IPS-NIHi7 (cell line): ENCODE results near the gene CRLF1.

Source experiments
- DNase-seq: peaks from one replicate; pipeline ENCODE4 v3.0.0; 2012; ENCODE audit warnings: mixed read lengths; ENCODE audit errors: extremely low spot score

CRLF1 gene

GRCh38 chr19:18636183-18636968 lies 29.8 kb upstream of the CRLF1 start:
- peak; percentile 97 for DNase-seq

GRCh38 chr19:18635831-18636182 lies 29.2 kb upstream of the CRLF1 start:
- DNase-seq = no peak

GRCh38 chr19:18634612-18635297 lies 28.2 kb upstream of the CRLF1 start:
- no peak for DNase-seq

- no peak for DNase-seq
Observed at GRCh38 chr19:18633321-18633720, 26.7 kb upstream of the CRLF1 start.

- DNase-seq = no peak
Observed at GRCh38 chr19:18629166-18630088, 22.8 kb upstream of the CRLF1 start.

GRCh38 chr19:18626906-18627305 lies 20.3 kb upstream of the CRLF1 start:
- no peak for DNase-seq

- no peak for DNase-seq
Observed at GRCh38 chr19:18620902-18621301, 14.3 kb upstream of the CRLF1 start.

GRCh38 chr19:18620311-18620710 lies 13.7 kb upstream of the CRLF1 start:
- no peak for DNase-seq

GRCh38 chr19:18618236-18618635 lies 11.6 kb upstream of the CRLF1 start:
- DNase-seq = no peak

GRCh38 chr19:18617562-18617961 lies 11.0 kb upstream of the CRLF1 start:
- DNase-seq = no peak

- DNase-seq = no peak
Observed at GRCh38 chr19:18616023-18616422, 9.4 kb upstream of the CRLF1 start.

- DNase-seq = no peak
Observed at GRCh38 chr19:18613589-18614234, 7.1 kb upstream of the CRLF1 start.

GRCh38 chr19:18612772-18613588 lies 6.4 kb upstream of the CRLF1 start, which contains the start of gene TMEM59L:
TMEM59L (plus strand) TSS chr19:18612870; CDS start chr19:18612959, 89 bp downstream.
- no peak for DNase-seq

- DNase-seq = no peak
Observed at GRCh38 chr19:18612051-18612771, 5.6 kb upstream of the CRLF1 start.

- peak; percentile 72 for DNase-seq
Observed at GRCh38 chr19:18611327-18612050, 4.9 kb upstream of the CRLF1 start.

GRCh38 chr19:18610556-18611326 lies 4.1 kb upstream of the CRLF1 start:
- DNase-seq = peak; percentile 56

- DNase-seq = no peak
Observed at GRCh38 chr19:18610245-18610555, 3.6 kb upstream of the CRLF1 start.

GRCh38 chr19:18609717-18610051 lies 3.1 kb upstream of the CRLF1 start:
- DNase-seq = no peak
